IPS-15b (cell line): ENCODE data around the gene ERMN.
"Not testable (repeated sequence)": the region's sequence is repeated elsewhere in the genome, so short reads cannot be mapped to it uniquely, and the experiment has no call there.

Source experiments
- H3K27me3 ChIP-seq: one replicate; pipeline ENCODE4 v1.6.1; 2013; ENCODE audit warnings: low read length; ENCODE audit not compliant: control insufficient read depth, insufficient read depth
- H3K36me3 ChIP-seq: one replicate; pipeline ENCODE4 v1.6.1; 2013; ENCODE audit warnings: low read length; ENCODE audit not compliant: control insufficient read depth, insufficient read depth
- H3K4me1 ChIP-seq: one replicate; pipeline ENCODE4 v1.6.1; 2013; ENCODE audit warnings: mild to moderate bottlenecking, low read length; ENCODE audit not compliant: control insufficient read depth, insufficient read depth
- H3K4me3 ChIP-seq: one replicate; pipeline ENCODE4 v1.5.1; 2013; ENCODE audit warnings: low read depth, low read length
- H3K9ac ChIP-seq: one replicate; pipeline ENCODE4 v1.6.1; 2013; ENCODE audit warnings: low read depth, mild to moderate bottlenecking, low read length
- H3K9me3 ChIP-seq: one replicate; pipeline ENCODE4 v1.6.1; 2013; ENCODE audit warnings: mild to moderate bottlenecking, low read length; ENCODE audit not compliant: control insufficient read depth, insufficient read depth

Gene ERMN

GRCh38 chr2:157325786-157326185 lies at the start of gene ERMN:
ERMN (minus strand) TSS chr2:157325824; CDS start chr2:157325642, 182 bp downstream.
- H3K27me3 ChIP-seq, result no peaks in the 10 kb centered on the region
- no peaks in the 10 kb centered on the region for H3K36me3 ChIP-seq
- H3K4me1 ChIP-seq, result peaks cover 17% of the 10 kb centered on the region
- H3K9me3 ChIP-seq, result no peaks in the 10 kb centered on the region
- H3K4me3 ChIP-seq, result no peak within 1 kb of the TSS
- no peak within 1 kb of the TSS for H3K9ac ChIP-seq

GRCh38 chr2:157375384-157375783 lies 49.8 kb upstream of the ERMN start:
- no peak overlapping the region for H3K9ac ChIP-seq
- no peaks in the 10 kb centered on the region for H3K27me3 ChIP-seq
- H3K4me3 ChIP-seq, result no peak overlapping the region
- H3K9me3 ChIP-seq, result peaks cover 9% of the 10 kb centered on the region
- no peaks in the 10 kb centered on the region for H3K36me3 ChIP-seq
- no peaks in the 10 kb centered on the region for H3K4me1 ChIP-seq

- H3K9ac ChIP-seq, H3K36me3 ChIP-seq, H3K4me3 ChIP-seq, H3K9me3 ChIP-seq, H3K4me1 ChIP-seq, H3K27me3 ChIP-seq: not testable (repeated sequence)
Measured at GRCh38 chr2:157368508-157368907, 42.9 kb upstream of the ERMN start.

- Histone ChIP-seq H3K27me3 (no peaks in the 10 kb centered on the region), H3K4me3 (no peak overlapping the region), H3K9me3 (no peaks in the 10 kb centered on the region), H3K4me1 (no peaks in the 10 kb centered on the region), H3K9ac (no peak overlapping the region), H3K36me3 (no peaks in the 10 kb centered on the region)
Measured at GRCh38 chr2:157367704-157368103, 42.1 kb upstream of the ERMN start.

GRCh38 chr2:157364257-157364974 lies 38.8 kb upstream of the ERMN start:
- H3K36me3 ChIP-seq, result peaks cover 2% of the 10 kb centered on the region
- H3K9ac ChIP-seq, result no peak overlapping the region
- peaks cover 9% of the 10 kb centered on the region for H3K9me3 ChIP-seq
- H3K4me3 ChIP-seq, result no peak overlapping the region
- no peaks in the 10 kb centered on the region for H3K27me3 ChIP-seq
- no peaks in the 10 kb centered on the region for H3K4me1 ChIP-seq

- H3K36me3 ChIP-seq, result peaks cover 2% of the 10 kb centered on the region
Measured at GRCh38 chr2:157363612-157364101, 38.0 kb upstream of the ERMN start.

GRCh38 chr2:157362627-157363026 lies 37.0 kb upstream of the ERMN start:
- Histone ChIP-seq H3K9me3 (peaks cover 9% of the 10 kb centered on the region), H3K27me3 (no peaks in the 10 kb centered on the region), H3K4me3 (no peak overlapping the region), H3K4me1 (no peaks in the 10 kb centered on the region), H3K36me3 (peaks cover 2% of the 10 kb centered on the region), H3K9ac (no peak overlapping the region)

More at GRCh38 chr2:157363612-157364101, 38.0 kb upstream of the ERMN start:
- peaks cover 9% of the 10 kb centered on the region for H3K9me3 ChIP-seq
- H3K27me3 ChIP-seq, result no peaks in the 10 kb centered on the region
- H3K4me3 ChIP-seq, result no peak overlapping the region
- H3K4me1 ChIP-seq, result no peaks in the 10 kb centered on the region
- no peak overlapping the region for H3K9ac ChIP-seq

GRCh38 chr2:157361526-157361925 lies 35.9 kb upstream of the ERMN start:
- H3K9ac ChIP-seq, result no peak overlapping the region
- no peaks in the 10 kb centered on the region for H3K4me1 ChIP-seq
- peaks cover 9% of the 10 kb centered on the region for H3K9me3 ChIP-seq
- H3K27me3 ChIP-seq, result no peaks in the 10 kb centered on the region
- H3K36me3 ChIP-seq, result peaks cover 2% of the 10 kb centered on the region
- H3K4me3 ChIP-seq, result no peak overlapping the region

GRCh38 chr2:157359628-157360027 lies 34.0 kb upstream of the ERMN start:
- peaks cover 2% of the 10 kb centered on the region for H3K4me1 ChIP-seq
- no peaks in the 10 kb centered on the region for H3K27me3 ChIP-seq
- peaks cover 2% of the 10 kb centered on the region for H3K36me3 ChIP-seq
- H3K4me3 ChIP-seq, result no peak overlapping the region
- peaks cover 9% of the 10 kb centered on the region for H3K9me3 ChIP-seq
- H3K9ac ChIP-seq, result no peak overlapping the region

DNA sequence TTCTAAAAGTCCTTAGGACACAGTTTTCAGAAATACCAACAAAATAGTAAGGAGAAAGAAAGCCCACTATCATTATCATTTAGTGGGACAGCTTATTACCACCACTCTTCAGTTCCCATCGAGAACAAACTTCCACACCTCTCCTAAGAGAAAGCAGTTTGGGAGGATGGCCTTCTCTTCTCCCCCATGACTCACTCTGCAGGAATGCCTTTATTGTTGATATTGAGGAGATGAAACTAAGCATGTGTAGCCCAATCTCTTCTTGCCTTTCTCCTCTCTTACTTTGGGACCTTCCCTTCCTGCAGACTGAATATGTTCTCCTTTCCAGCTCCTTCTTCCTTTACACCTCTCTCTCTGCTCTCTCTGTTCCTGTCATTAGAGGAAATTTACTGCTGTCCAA lies 30.0 kb upstream of the ERMN start:
- H3K9me3 ChIP-seq, result no peaks in the 10 kb centered on the region
- peaks cover 2% of the 10 kb centered on the region for H3K4me1 ChIP-seq
- H3K36me3 ChIP-seq, result peaks cover under 1% of the 10 kb centered on the region
- no peak overlapping the region for H3K4me3 ChIP-seq
- no peak overlapping the region for H3K9ac ChIP-seq
- no peaks in the 10 kb centered on the region for H3K27me3 ChIP-seq

GRCh38 chr2:157349949-157350515 lies 24.4 kb upstream of the ERMN start:
- Histone ChIP-seq H3K36me3 (no peaks in the 10 kb centered on the region), H3K4me1 (peaks cover 7% of the 10 kb centered on the region)

DNA sequence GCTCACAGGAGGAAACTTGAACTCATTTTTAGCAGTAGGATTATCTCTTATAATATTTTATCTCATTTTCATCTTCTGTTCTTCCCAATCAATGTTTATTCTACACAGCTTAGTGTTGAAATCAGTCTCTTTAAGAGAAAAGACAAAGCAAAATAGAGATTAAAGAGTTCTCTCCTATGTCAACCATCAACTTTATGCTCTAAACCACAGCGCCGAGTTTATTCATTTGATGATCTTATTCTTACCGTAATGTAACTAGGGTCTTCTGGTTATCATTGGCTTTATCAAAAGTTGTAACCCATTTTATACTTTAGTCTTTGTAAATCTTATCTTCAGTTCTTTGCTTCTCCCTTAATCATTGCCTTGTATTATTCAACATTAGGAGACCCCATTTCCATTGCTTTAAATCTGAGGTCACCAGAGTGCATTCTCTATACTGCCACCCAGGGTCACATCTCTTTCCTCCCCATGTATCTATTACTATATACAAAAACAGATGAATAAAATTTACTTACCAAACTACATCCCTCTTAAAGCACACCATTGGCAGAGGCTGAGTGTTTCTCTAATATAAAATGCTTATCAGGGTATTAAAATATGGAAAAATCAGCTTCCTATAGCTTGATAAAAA lies 22.8 kb upstream of the ERMN start:
- no peak overlapping the region for H3K4me3 ChIP-seq
- no peaks in the 10 kb centered on the region for H3K27me3 ChIP-seq
- no peaks in the 10 kb centered on the region for H3K9me3 ChIP-seq
- peaks cover 7% of the 10 kb centered on the region for H3K4me1 ChIP-seq
- H3K9ac ChIP-seq, result no peak overlapping the region
- no peaks in the 10 kb centered on the region for H3K36me3 ChIP-seq

More at GRCh38 chr2:157349949-157350515, 24.4 kb upstream of the ERMN start:
- Histone ChIP-seq H3K9me3 (no peaks in the 10 kb centered on the region), H3K9ac (no peak overlapping the region), H3K27me3 (no peaks in the 10 kb centered on the region), H3K4me3 (no peak overlapping the region)
